IPS-NIHi11 (cell line): ENCODE results near the gene DEPDC1.

Source experiments
- DNase-seq: peaks from one replicate; pipeline ENCODE4 v3.0.0; 2012; ENCODE audit warnings: mixed read lengths, low spot score

The DEPDC1 gene

GRCh38 chr1:68473060-68473459, 23.8 kb downstream of the DEPDC1 start:
- DNase-seq: no peak

DNA sequence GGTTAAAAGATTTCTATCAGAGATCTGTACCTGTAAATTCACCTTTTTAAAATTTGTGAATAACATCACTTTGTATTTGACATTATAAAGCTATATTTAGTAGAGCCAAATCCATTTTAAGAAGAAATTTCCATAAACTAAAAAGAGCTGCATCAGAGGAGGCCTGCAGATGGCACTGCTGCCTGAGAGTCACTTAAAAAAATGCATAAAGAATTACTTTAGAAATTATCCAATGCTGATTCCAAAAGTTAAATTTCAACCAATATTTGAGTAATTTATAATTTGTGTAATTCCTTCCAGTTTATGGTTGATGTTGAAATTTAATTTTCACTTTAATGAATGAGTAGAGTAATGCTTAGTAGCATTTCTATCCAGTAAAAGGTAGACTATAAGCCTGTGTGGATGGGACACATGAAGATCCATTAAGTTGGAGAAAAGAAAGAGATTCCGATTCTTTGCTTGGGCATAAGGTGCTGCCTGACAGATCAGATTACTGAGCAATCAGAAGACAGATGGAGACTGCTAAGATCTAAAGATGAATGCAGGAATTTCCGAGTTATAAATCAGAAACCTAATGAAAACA, 26.4 kb downstream of the DEPDC1 start:
- DNase-seq: no peak

DNA sequence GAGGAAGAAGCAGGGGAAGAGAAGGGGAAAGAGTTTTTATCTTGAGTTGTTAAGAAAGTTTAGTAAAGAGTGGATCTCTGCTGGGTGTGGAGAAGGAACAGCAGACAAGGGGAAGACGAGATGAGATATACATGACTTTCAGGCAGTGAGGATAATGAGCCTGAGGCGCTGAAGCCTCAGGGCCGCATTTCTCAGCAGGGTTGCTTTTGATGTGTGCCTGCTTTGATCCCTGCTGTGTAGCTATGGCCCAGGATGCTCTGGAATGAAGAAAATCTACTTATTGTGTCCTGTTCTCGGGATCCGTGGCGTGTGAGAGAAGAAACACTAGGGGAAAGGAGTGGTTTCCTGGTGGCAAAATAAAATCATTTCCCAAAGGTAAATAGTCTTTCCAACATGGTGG, 32.0 kb downstream of the DEPDC1 start:
- DNase-seq: peak; percentile 30

GRCh38 chr1:68460935-68461334, 35.9 kb downstream of the DEPDC1 start:
- no peak for DNase-seq

GRCh38 chr1:68459796-68460195, 37.1 kb downstream of the DEPDC1 start:
- DNase-seq: no peak

DNA sequence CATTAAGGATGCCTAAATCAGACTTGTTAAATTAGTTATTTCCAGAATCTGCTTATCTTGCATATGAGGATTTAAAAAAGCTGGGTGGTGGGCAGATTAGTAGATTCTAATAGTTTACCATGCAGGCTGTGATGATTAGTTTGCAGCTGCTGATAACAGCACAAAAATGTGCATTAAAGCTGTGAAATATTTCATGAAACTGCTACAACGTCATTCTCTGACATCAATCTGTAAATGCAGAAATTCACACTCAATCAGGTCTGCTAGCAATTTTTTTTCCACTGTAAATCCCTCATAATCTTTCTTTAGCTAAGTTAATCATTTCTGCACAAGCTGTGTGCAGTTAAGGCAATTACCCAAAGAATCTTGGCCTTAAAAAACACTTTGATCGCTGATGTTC, 37.8 kb downstream of the DEPDC1 start:
- DNase-seq: no peak

- DNase-seq: no peak
Observed at GRCh38 chr1:68456202-68456601, 40.7 kb downstream of the DEPDC1 start.

GRCh38 chr1:68454534-68454933, 42.3 kb downstream of the DEPDC1 start:
- no peak for DNase-seq

DNA sequence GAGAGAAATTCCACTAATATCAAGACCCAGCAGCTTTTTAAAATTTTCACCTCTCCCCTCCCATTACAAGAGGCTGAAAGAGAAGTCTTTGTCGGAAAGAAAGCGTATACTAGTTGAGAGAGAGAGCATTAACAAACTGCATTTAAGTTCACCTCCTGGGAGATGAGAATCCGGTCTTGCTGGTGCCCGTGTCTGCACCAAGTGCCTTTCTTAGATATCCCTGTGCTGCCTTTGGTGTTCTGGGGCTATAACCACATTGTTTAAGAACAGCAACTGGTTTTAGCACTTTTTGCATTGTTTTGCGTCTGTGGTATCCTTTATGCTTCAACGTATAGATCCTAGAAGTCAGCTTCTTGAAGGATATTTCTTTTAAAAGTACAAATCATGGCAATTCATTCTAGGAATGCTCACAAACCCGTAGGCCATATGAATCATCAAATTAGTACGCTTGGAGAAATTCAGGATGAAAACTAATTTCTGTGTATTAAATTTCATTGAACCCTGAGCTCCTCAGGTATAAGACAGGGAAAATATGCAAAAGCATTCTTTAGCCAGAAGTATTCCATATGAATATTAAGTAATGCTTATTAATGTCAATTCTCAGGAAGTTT, 43.7 kb downstream of the DEPDC1 start:
- no peak for DNase-seq

DNA sequence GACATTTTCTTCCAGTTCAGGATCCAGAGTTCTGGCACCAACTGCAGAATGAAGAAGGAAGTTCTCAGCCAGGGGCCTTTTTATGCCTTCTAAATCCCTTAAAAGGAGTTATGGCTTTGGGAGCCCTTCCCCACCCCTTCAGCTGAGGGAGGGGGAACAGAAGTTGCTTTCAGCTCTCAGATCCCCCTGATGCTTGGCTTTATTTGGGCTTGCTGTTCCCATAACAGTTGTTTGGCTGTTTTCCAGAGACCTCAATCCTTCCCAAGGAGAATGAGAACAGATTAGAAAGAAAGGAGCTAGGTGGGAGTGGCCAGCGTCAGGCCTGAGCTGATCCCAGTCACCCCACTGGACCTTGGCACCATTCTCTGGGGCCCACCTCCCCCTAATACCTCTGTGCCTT, 47.0 kb downstream of the DEPDC1 start, which contains the start of gene RPE65:
Gene RPE65 (minus strand): TSS at position 54 of the 400 bp plus-strand sequence. CDS start 49 bp downstream, at position 5.
- DNase-seq: no peak

DNA sequence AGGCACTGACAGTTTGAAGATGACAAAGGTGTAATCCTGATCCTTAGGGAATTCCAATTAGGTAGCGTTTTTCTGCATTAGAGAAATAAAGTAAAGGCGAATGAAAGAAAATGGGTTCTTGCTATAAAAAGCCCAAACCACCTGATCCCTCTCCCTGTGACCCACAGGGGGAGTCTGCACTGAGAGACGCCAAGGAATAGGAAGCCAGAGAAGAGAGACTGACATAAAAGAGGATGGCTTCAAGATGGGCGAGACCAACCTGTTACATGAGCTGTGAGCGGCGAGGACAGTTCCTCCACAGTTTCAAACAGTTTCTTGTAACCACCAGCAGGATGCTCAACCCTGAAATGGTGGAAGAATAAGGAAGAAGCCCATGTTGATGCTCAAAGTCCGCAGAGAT, 48.5 kb downstream of the DEPDC1 start:
- DNase-seq: peak; percentile 68

- no peak for DNase-seq
Observed at GRCh38 chr1:68445709-68446108, 51.2 kb downstream of the DEPDC1 start.

- peak; percentile 54 for DNase-seq
Observed at GRCh38 chr1:68442822-68443556, 53.9 kb downstream of the DEPDC1 start.

DNA sequence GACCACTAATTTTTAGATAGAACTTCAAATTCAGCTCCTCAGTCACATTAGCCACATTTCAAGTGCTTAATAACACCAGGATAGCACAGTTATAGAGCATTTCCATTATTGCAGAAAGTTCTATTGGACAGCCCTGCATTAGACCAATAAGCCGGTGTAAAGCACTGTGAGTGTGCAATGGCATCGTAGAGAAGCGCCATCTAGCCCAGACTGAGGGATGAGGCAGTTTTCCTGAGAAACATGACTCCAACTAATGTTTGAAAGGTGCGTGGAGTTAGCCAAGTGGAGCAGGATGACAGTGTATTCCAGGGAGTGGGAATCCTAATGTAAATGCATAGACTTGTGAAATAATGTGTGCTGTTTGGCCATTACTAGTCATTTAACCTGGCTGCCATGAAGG, 54.9 kb downstream of the DEPDC1 start:
- no peak for DNase-seq

GRCh38 chr1:68438310-68438709, 58.6 kb downstream of the DEPDC1 start:
- no peak for DNase-seq

- no peak for DNase-seq
Observed at GRCh38 chr1:68433395-68433794, 63.5 kb downstream of the DEPDC1 start.

- no peak for DNase-seq
Observed at GRCh38 chr1:68431076-68431475, 65.8 kb downstream of the DEPDC1 start.

DNA sequence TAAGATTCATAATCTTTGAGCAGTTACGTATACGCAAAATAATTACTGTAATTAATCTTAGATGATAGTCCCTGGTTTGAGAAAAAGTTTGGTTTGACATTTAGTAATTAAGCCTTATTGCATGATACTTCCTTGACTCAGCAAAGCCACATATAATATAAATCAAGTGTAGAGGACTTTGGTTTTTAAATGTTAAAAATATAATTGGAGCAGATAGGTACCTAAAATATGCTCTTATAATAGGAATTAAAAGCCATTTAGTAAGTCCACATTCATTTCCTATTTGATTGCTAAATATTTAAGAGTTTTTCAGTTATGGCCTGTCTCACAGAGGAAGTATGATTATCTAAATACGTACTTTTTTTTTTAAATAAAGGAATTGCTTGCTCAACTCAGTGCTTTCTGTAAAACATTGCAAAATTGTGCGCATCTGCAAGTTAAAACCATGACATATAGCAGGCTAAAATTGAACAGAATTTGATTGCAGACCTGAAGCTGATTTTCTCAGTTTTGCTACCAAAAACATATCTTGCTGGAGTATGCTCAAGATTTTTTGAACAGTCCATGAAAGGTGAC, 67.6 kb downstream of the DEPDC1 start:
- DNase-seq: no peak

DNA sequence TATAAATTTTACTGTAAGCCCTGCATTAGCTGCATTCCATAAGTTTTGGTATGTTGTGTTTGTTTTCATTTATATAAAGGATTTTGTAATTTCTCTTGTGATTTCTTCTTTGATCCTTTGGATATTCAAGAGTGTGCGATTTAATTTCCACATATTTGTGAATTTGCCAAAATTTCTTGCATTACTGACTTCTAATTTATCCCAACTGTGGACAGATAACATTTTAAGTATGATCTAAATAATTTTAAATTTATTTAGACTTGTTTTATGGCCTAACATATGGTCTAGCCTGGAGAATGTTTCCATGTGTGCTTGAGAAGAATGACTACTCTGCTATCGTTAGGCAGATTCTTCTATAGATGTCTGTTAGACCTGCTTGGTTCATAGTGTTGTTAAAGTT, 70.3 kb downstream of the DEPDC1 start:
- no peak for DNase-seq
